GM21723 (cell line): ENCODE data around the gene MOGAT3.

Experiments
- ATAC-seq: cut with Tn5 transposase; IDR thresholded peaks from one replicate; pipeline ENCODE4 v1.9.1; 2021; ENCODE audit warnings: mild to moderate bottlenecking, moderate library complexity; ENCODE audit not compliant: unreplicated experiment

The MOGAT3 gene

GRCh38 chr7:101173752-101174244 lies 27.0 kb downstream of the MOGAT3 start:
- peak; percentile 54 for ATAC-seq

GRCh38 chr7:101172854-101173751 lies 27.7 kb downstream of the MOGAT3 start:
- ATAC-seq, result no peak

DNA sequence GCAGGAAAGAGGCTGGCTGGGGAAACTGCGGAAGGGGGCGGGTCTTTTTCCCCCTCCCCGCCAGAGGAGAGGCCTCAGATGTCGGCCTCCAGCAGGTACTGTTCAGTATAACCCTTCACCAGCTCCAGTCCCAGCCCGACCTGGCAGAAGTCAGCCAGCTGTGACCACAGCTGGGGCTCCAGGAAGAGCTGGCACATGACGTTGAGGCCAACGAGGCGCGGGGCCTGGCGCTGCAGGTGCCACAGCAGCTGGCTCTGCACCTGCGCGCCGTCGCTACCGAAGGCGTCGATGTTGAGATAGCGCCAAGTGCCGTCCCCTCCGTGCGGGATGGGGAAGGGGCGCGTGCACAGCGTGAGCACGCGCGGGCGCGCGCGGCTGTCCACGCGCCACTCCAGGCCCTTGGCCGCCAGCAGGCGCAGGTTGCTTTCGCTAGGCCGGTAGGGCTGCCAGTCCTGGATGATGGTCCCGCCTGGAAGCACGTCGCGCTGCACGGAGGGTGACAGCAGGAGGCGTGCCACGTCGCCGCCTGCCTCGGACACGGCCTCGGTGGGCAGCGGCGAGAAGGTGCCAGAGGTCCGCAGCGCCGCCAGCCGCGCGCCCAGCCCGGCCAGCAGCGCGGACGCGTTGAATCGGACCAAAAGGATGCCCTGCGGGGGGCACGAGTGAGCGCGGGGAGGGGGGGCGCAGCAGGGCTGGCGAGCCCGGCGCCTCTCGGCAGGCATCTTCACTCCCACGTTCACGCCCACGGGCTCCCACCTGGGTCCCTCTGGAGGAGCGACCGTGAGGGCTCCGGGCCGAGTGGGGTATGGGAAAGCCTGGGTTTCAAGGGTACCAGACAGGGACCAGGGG lies 28.6 kb downstream of the MOGAT3 start:
- ATAC-seq, result no peak

GRCh38 chr7:101171442-101171837 lies 29.4 kb downstream of the MOGAT3 start:
- ATAC-seq, result no peak

DNA sequence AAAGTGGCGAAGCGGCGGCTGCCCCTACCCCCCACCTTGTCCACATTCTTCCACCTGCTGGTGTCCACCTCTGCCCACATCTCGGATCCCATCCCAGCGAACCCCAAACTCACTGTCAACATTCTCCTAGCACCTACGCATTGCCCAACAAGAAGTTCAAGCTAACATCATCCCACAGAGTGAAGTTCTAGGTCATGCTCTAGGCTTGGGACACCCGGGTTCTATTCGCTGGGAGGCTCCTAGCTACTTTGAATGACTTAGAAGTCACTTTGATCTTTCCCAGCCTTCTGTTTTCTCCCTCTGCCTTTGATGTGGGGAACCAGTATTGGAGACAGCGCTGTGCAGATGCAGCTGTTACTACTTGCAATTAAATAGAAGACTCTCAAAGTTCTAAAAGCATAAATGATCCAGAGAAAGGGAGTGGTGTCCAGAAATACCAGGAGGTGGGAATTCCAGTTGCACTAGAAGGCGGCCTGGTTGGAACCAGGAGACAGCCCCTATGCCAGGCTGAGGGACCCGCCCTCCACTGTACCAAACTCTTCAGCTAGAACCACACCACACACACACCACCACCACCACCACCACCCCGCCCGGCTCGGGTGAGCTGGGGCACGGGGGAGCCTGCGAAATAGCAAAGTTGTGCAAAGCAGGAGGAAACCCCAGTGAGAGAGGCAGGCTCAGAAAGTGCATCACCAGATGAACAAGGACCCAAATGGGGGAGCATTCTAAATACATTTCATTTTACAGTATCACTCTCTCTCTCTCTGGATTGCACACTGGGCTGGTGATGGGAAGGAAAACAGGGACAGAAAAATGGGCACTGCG lies 30.0 kb downstream of the MOGAT3 start:
- ATAC-seq, result no peak

DNA sequence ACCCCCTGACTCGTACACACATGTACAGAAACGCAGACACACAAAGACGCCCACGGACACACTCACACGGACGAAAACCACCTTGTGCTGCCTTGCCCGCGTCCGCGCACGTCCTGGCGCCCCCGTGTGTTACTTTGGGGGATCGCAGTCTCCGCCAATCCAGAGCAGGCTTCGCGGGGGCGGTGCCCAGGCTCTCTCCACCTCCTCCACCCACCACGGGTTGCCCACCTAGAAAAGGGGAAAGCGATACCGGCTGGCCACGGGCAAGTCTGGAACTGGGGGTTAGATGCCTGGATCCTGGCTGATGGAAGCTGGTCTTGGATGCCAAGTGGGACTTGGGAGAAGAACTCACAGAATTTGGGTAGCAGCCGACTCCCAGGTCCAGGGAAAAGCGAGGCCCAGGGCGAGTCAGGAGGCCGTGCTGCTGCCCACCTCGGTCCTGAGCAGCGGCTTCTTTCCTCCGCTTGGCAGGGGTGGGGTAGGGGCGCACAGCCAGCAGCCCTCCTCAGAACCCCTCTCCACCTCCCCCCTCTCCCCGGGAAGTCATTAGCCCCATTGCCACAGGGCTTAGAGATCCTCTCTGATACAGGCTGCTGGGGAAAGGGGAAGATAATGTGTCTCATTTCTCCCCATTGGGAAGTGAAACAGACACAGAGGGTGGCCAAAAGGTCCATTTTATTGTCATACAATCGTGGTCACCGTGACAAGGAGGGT lies 30.8 kb downstream of the MOGAT3 start:
- peak; percentile 48 for ATAC-seq

GRCh38 chr7:101169110-101169837 lies 31.6 kb downstream of the MOGAT3 start:
- ATAC-seq, result no peak

DNA sequence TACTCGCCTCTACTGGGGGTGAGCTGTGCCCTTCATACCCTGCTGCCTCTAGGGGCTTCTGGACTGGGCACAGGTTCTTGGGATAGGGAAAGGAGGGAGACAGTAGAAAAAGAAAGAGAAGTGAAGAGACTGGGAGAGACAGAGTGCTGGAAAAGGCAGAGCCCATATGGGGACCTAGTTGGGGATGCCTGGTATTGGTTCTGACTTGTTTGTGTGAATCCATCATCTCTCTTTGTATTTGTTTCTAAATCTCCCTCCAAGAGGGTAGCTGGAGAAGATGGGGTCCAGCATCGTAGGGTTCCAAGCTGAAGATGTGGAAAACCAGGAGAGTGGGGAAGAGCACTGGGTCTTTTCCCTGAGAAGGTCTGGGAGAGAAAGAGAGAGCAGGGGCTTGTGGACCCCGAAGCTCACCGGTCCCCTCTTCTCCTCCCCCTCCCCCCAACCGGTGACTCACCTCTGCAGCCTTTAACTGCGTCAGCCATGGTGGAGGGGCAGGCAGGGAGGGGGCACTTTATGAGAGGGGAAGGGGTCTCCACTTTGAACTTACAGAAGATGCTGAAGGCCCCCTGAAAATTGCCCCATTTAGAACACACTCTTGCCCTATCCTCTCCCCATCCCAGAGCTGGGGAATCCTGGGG lies 32.3 kb downstream of the MOGAT3 start:
- ATAC-seq, result no peak

- no peak for ATAC-seq
Observed at GRCh38 chr7:101167645-101168411, 33.0 kb downstream of the MOGAT3 start.

GRCh38 chr7:101166909-101167644 lies 33.8 kb downstream of the MOGAT3 start:
- ATAC-seq, result no peak

GRCh38 chr7:101166648-101166908 lies 34.3 kb downstream of the MOGAT3 start:
- ATAC-seq, result no peak

- no peak for ATAC-seq
Observed at GRCh38 chr7:101165958-101166647, 34.7 kb downstream of the MOGAT3 start.

DNA sequence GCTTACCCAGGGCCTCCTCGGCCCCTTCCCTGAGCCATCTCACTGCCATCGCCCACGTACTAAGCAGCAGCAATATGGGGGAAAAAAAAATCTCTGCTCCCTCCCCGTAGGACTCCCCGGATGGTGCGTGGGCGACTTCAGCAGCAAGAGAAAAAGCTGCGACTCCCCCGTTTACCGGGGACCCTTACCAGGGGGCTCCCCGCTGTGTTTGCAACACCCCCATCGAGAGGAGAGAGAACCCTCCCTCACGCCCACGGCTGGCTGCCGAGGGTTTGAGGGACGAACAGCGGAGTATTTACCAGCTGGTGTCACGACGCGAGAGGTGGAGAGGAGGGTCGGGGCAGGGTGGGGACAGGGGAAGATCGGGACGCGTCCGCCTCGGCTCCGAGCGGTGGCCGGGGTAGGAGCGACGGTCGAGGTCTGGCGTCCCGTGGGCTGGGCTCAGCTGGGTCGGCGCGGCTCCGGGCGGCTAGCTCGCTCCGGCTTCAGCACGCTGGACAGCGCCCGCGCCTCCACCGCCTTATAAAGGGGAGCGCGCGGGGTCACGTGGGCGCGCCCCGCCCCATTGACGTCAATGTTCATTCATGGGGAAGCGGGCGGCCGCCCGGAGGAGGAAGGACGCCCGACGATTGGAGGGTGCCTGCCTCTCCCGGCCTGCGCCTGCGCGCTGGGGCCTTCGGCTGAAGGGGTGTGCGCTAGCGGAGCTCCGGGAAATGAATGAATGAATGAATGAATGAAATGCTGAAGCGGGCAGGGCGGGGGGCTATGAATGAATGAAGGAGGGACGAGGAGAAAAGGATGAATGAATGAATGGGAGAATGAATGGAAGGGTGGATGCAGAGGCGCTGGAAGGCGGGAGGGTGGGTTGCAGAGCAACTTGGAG lies 35.5 kb downstream of the MOGAT3 start, which contains the start of gene VGF:
Gene VGF (minus strand): TSS at position 495 of the 883 bp plus-strand sequence. CDS start 726 bp downstream, outside the sequence.
- peak; percentile 73 for ATAC-seq

DNA sequence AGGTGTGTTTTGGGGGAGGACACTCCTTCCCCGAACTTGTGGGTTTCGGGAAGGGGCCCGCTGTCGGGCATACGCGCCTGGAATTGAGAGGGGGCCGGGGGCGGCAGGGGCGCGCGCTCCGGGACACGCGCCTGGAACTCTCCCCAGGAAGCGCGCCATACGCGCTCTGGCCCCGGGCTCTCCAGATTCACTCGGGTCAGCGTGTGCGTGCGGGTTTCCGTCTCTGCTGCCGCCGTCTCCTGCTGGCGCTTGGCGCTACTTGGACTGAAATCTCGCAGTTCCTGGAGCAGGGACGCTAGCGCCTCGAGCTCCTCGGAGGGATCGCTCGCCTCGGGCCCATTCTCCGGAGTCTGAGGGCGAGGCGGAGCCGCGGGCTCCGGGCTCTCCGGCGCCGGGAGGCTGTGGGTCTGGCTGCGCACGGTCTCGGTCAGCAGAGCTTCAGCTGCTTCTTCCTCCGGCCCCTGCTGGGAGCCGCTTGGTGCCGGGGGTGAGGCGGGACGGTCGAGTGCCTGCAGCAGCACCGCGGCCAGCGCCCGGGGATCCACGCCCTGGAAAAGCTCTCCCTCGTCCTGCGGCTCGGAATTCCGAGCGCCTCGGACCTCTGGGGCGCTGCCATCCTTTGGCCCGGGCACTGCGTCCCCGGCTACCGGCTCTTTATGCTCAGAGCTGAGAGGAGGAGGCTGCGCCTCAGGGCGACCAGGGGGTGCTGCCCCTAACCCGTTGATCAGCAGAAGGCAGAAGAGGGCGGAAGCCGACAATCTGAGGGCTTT lies 36.6 kb downstream of the MOGAT3 start:
- no peak for ATAC-seq

- ATAC-seq, result no peak
Observed at GRCh38 chr7:101163279-101164070, 37.4 kb downstream of the MOGAT3 start.
